Stomach (tissue), 9 donors: ENCODE data around the gene TXNIP. TPM values are rescaled to one million over a fixed set of nuclear protein-coding genes. Genes with fewer than 3 reads are reported as not detected.

Experiments used
- DNase-seq, 2 donors: peaks; one replicate each; pipeline versions ENCODE4 v3.0.0 to v3.0.0-alpha.2; 2013 to 2019
- H3K27ac ChIP-seq, 5 donors: fragments of 200-600 bp in 4 of 5; sonication (generic) in 4 of 5; one replicate each; pipeline ENCODE4 v1.5.1; 2013 to 2019; ENCODE audit warnings: mild to moderate bottlenecking in 1 of 5, moderate library complexity in 1 of 5
- H3K27me3 ChIP-seq, 3 donors: fragments of 200-600 bp; sonication (generic); one replicate each; pipeline ENCODE4 v1.5.1; 2017 to 2019; ENCODE audit warnings: mixed run types in 1 of 3
- H3K36me3 ChIP-seq, 4 donors: fragments of 200-600 bp; sonication (generic); 1 replicate in 3 of 4; 2 replicates in 1 of 4; pipeline ENCODE4 v1.5.1; 2016 to 2019
- H3K4me1 ChIP-seq, 4 donors: fragments of 200-600 bp; sonication (generic); one replicate each; pipeline ENCODE4 v1.5.1; 2016 to 2019
- H3K4me3 ChIP-seq, 4 donors: fragments of 200-600 bp; sonication (generic) in 3 of 4; one replicate each; pipeline ENCODE4 v1.5.1; 2016 to 2019; ENCODE audit warnings: mild to moderate bottlenecking in 1 of 4
- H3K9me3 ChIP-seq, 4 donors: fragments of 200-600 bp; sonication (generic); one replicate each; pipeline ENCODE4 v1.5.1; 2016 to 2019
- CTCF ChIP-seq, 7 experiments: fragments of 450-650 bp in 4 of 7; fragments of 200-600 bp in 3 of 7; sonication (generic) in 3 of 7; IDR thresholded peaks; one replicate each; pipeline ENCODE4 v1.5.1; 2016 to 2019; ENCODE audit warnings: antibody characterized with exemption in 7 of 7, control low read depth in 2 of 7, mild to moderate bottlenecking in 1 of 7
- EP300 ChIP-seq: sonication (generic); formaldehyde crosslinking; IDR thresholded peaks from one replicate; pipeline ENCODE4 v1.6.1; 2017; ENCODE audit warnings: antibody characterized with exemption
- POLR2A ChIP-seq, 4 donors: fragments of 450-650 bp; IDR thresholded peaks; one replicate each; pipeline ENCODE4 v1.6.1; 2016; ENCODE audit warnings: antibody characterized with exemption in 4 of 4, control low read depth in 2 of 4, mild to moderate bottlenecking in 1 of 4, moderate library complexity in 1 of 4
- POLR2AphosphoS5 ChIP-seq, 3 donors: sonication (generic); formaldehyde crosslinking; IDR thresholded peaks; one replicate each; pipeline ENCODE4 v1.6.1; 2016; ENCODE audit warnings: antibody characterized with exemption in 3 of 3
- WGBS, 5 donors: extraction: QIAGEN DNeasy Blood & Tissue Kit in 3 of 5; methylation state at CpG; one replicate each; pipeline versions ENCODE4 v1.1.5 to v1.1.7; 2013 to 2018; 5-methylcytosine and 5-hydroxymethylcytosine counted together
- intact Hi-C: fragments of 100-400 bp; cut with DNase I; formaldehyde crosslinking; loops from one replicate; pipeline ENCODE4 v1.15.1; 2023; ENCODE audit warnings: low total_unique reads
- polyA plus RNA-seq, 3 donors: library from polyadenylated mRNA; stranded (reverse); fragments of 200-250 nt; gene quantifications; one replicate each; pipeline ENCODE4 v1.2.3, GENCODE V29; 2013
- total RNA-seq, 5 donors: library from RNA; depleted of rRNA; stranded (reverse); fragments of >200 nt; gene quantifications; one replicate each; pipeline versions ENCODE4 v1.1.0 to v1.2.3, GENCODE V29; 2014 to 2016
- donor health status: healthy with polysubstance abuse.
- donor health status: Bipolar disorder and iron deficiency.
- donor health status: healthy.

Gene TXNIP
- total and polyA plus RNA-seq, 8 donors = 204 to 3,386 (median 622) TPM

- intact Hi-C loops = no loop called here
- Histone ChIP-seq H3K36me3 (no peaks in the 10 kb centered on the region), H3K27me3 (no peaks in the 10 kb centered on the region), H3K27ac (peak overlapping the region; percentile 54 to 100 (median 96)), H3K9me3 (no peaks in the 10 kb centered on the region), H3K4me3 (peak overlapping the region in 1 of 4 donors; percentile 25), H3K4me1 (peaks cover 64 to 93% (median 78%) of the 10 kb centered on the region in 4 donors)
- 77 to 90% (median 83%) methylated on average over 11 to 12 of the region's 12 CpGs for WGBS, 5 donors
- DNase-seq = peak in 1 of 2 donors; percentile 14
- no peak for TF ChIP-seq CTCF (IDR thresholded peaks at IDR 0.05)
- no peak for TF ChIP-seq POLR2A (IDR thresholded peaks at IDR 0.05)
- no peak for TF ChIP-seq POLR2AphosphoS5 (IDR thresholded peaks at IDR 0.05)
- TF ChIP-seq EP300 = no peak
Observed at GRCh38 chr1:145983960-145984830, 12.2 kb downstream of the TXNIP start.

GRCh38 chr1:145983206-145983675 is 13.1 kb downstream of the TXNIP start:
- intact Hi-C loops = no loop called here
- Histone ChIP-seq H3K9me3 (no peaks in the 10 kb centered on the region), H3K27me3 (no peaks in the 10 kb centered on the region), H3K4me3 (no peak overlapping the region), H3K27ac (peak overlapping the region; percentile 63 to 100 (median 96)), H3K36me3 (no peaks in the 10 kb centered on the region), H3K4me1 (peaks cover 72 to 97% (median 82%) of the 10 kb centered on the region in 4 donors)
- peak; percentile 37 to 88 (median 67) for TF ChIP-seq POLR2AphosphoS5 (IDR thresholded peaks at IDR 0.05)
- TF ChIP-seq EP300 = no peak
- whole genome bisulfite sequencing, 5 donors = 10 to 33% (median 28%) methylated on average over 1 of the region's 1 CpG
- peak; percentile 66 to 88 for DNase-seq

GRCh38 chr1:145982010-145982723 is 14.2 kb downstream of the TXNIP start:
- peak; percentile 25 to 32 for DNase-seq
- Histone ChIP-seq H3K27ac (peak overlapping the region; percentile 76 to 100 (median 96)), H3K4me1 (peaks cover 83 to 99% (median 93%) of the 10 kb centered on the region in 4 donors), H3K4me3 (no peak overlapping the region), H3K27me3 (no peaks in the 10 kb centered on the region), H3K36me3 (no peaks in the 10 kb centered on the region), H3K9me3 (no peaks in the 10 kb centered on the region)
- TF ChIP-seq POLR2AphosphoS5 (IDR thresholded peaks at IDR 0.05) = peak; percentile 11 to 31 (median 15)
- TF ChIP-seq POLR2A (IDR thresholded peaks at IDR 0.05) = no peak
- 55 to 73% (median 68%) methylated on average over 6 of the region's 6 CpGs for WGBS, 5 donors
- intact Hi-C loops = no loop called here

- H3K4me1 ChIP-seq = peaks cover 73 to 87% (median 84%) of the 10 kb centered on the region in 4 donors
- H3K27me3 ChIP-seq = no peaks in the 10 kb centered on the region
- peak; percentile 42 to 48 for DNase-seq
Observed at GRCh38 chr1:145980457-145980994, 15.9 kb downstream of the TXNIP start.

More at GRCh38 chr1:145980457-145980994, 15.9 kb downstream of the TXNIP start:
- intact Hi-C loops = no loop called here
- no peak for TF ChIP-seq CTCF (IDR thresholded peaks at IDR 0.05)
- TF ChIP-seq POLR2AphosphoS5 (IDR thresholded peaks at IDR 0.05) = no peak
- TF ChIP-seq POLR2A (IDR thresholded peaks at IDR 0.05) = no peak
- TF ChIP-seq EP300 = no peak
- peak overlapping the region; percentile 55 to 100 (median 96) for H3K27ac ChIP-seq
- peaks cover 0 to 5% (median 0%) of the 10 kb centered on the region in 4 donors for H3K36me3 ChIP-seq
- no peak overlapping the region for H3K4me3 ChIP-seq
- H3K9me3 ChIP-seq = no peaks in the 10 kb centered on the region
- WGBS, 5 donors = 65 to 82% (median 71%) methylated on average over 1 of the region's 1 CpG
